ENCODE measurements around the gene IMP3.
"Not testable (repeated sequence)": the region's sequence is repeated elsewhere in the genome, so short reads cannot be mapped to it uniquely, and the experiment has no call there.

Gene IMP3, protein sequence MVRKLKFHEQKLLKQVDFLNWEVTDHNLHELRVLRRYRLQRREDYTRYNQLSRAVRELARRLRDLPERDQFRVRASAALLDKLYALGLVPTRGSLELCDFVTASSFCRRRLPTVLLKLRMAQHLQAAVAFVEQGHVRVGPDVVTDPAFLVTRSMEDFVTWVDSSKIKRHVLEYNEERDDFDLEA

DNA sequence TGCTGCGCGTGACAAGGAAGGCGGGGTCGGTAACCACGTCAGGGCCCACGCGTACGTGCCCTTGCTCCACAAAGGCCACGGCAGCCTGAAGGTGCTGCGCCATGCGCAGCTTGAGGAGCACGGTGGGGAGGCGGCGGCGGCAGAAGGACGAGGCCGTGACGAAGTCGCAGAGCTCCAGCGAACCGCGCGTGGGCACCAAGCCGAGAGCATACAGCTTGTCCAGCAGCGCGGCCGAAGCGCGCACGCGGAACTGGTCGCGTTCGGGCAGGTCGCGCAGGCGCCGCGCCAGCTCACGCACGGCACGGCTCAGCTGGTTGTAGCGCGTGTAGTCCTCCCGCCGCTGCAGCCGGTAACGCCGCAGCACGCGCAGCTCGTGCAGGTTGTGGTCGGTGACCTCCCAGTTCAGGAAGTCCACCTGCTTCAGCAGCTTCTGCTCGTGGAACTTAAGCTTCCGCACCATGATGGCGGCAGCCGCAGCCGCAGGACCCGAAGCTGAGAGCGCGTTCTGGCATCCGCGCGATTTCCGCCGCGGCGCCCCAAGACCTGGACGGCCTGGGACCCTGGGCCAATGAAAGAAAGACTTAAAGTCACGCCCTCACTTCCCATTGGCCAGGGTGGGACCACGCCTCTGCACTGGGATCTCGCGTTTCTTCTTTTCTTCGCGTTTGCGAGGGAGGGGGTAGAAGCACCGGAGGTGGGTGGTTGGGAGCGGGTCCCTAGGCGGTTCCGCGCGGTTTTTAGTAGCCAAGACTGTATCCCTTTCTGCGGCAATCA lies at the start of gene IMP3:
IMP3 (minus strand) TSS at position 516 of the 774 bp plus-strand sequence; CDS start at position 460, 56 bp downstream.
- peak; percentile 92 for DNase-seq

DNA sequence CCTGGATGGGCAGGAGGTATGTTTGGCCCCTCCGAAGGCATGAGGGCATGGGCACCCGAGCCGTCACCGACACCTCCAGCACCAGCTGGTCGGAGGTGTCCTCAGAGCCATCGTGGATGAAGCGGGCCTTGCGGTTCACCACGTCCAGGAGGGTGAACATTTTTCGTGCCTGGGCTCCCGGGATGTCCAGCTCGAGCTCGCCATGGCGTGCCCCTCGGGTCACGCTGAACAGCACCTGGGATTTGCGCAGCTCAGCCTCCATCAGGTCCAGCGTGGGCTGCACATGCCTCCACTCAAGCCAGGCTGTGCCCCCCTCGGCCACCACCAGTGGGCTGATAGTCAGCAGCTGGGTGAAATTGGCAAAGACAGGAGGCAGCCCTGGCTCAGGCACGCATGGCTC lies 49.4 kb upstream of the IMP3 start:
- DNase-seq, result not testable (repeated sequence)

DNA sequence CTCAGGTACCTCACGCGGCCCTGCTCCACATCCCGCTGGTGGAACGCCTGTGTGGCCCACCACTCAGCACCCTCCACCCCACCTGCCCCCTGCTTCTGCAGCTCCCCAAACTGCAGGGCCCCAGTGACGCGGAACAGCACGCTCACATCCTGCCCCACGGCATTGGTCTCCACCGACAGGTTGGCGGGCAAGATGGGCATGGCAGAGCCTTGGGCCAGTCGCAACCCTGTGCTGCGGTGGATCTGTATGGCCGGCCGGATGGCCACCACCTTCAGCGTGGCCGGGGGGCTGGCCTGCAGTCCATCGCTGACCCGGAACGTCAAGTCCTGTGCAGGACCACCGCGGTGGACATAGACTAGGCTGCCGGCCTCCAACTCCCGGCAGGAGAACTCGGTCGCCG lies 48.8 kb upstream of the IMP3 start:
- DNase-seq, result no peak

DNA sequence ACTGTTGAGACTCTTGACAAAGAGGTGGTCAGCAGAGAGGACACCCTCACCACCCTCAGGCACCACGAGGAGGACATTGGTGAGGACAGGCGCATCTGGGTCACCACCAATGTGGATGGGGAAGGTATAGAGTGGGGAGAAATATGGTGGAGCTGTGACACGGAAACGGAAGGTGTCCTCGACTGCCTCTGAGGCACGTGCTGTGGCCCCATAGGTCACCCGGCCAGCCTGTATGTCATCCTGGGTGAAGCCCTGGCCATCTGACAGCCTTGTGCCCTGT lies 48.2 kb upstream of the IMP3 start:
- DNase-seq, result no peak

DNA sequence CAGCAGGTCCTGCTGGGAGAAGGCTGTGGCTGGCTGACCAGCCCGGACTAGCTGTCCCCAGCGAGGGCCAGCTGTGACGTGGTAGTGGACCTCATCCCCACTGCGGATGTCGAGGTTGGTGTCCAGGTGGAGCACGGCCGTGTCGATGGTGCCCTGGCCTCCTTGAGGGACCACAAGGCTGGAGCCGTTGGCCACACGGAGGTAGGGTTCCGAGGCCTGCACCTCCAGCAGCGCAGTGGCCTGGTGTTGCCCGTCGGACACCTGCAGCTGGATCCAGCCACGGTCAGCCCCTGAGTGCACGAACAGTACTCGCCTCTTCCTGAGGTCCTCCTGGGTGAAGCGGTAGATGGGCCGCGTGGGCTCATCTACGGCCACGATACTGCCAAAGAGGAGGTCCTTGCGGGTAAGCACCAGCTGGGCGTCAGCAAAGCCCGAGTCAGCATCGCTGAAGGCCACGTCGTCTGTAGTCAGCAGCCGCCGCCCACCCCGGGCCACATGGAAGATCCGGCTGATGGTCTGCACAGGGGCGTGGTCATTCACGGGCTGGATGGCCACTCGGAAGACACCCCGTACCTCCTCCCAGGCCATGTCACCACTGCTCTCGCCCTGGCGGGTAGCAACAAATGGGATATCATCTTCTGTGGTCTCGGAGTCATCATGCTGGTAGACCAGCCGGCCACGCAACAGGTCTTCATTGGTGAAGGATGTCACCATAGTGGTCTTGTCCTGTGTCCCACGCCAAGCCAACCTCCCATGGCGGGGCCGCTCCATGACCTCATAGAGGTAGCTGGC lies 47.7 kb upstream of the IMP3 start:
- no peak for DNase-seq

DNA sequence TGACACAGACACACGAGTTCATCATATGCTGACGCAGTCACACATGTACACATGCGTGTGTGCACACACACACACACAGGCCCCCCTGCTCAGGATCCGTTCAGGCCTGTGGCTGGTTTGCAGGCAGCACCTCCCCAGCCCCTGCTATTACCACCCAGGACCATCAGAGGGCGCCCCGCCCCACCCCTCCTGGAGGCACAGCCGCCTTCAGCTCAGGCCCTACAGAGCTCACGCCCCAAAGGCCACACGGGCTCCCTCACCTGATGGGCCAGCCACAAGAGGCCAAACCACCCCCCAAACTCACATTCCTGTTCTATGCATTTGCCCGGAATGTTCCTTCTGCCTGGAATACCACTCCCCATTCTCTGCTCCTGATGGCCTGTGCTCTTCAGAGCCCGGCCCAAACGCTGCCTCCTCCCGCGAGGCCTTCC lies 46.2 kb upstream of the IMP3 start:
- not testable (repeated sequence) for DNase-seq

DNA sequence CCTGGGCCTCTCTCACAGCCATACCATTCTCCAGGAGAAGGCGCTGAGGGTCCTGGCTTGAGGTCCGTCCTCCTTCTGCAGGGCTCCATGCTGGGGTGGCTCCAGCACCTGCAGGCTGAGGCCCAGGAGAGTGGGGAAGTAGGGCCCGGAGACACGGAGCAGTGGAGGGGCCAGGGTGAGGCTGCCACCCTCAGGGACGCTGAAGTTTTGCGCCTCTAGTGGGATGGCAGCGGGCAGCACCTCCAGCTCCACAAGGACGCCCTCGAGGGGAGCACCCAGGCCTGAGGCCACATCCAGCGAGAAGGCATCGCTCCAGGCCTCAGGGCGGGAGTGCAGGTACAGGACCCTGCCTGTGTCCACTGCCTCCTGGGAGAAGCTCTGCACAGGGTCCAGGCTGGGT lies 45.2 kb upstream of the IMP3 start:
- DNase-seq, result no peak

DNA sequence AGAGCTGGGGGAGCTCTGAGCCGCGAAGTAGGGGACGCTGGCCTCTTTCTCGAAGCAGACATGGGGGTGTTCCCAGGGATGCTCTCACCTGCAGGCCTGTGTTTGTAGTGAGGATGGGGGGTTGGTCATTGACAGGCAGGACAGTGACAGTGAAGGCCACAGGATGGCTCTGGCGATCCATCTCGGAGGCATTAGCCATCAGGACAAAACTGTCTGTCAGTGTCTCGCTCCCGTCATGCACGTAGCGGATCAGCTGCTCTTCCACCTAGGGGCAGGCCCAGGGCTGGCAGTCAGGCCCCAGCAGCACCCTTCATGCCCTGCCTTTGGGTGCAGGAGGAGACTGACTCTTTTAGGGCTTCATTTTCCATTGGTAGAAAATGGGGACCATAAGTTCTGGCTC lies 44.6 kb upstream of the IMP3 start:
- DNase-seq, result no peak

DNA sequence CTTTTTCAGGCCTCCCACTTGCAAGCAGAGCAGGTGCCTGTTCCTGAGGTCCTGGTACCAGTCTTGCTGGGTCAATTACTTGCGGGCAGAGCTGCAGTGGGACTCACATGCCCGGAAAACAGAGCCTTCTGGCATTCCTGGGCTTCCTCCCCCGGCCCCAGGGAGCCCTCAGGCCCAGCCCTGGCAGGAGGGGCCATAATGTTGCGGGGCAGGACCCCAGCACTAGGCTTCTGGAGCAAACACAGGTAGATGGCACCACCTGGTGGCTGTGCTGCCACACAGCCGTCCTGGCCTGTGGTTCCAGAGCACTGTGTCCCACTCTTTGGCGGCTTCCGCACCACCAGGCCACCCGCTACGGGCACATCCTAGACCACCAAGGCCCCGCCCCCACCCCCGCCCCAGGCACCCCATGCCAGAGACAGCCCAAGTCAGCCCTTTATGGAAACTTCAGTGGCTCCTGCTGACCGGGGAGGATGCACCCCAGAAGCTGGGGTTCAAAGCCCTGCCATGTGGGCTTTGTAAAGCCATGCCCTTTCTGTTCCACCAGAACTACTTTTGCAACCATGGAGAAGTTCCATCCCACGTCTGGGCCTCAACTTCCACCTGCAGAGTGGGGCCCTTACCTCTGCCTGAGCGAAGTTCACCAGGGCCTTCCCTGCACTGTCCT lies 43.8 kb upstream of the IMP3 start:
- DNase-seq, result not testable (repeated sequence)

DNA sequence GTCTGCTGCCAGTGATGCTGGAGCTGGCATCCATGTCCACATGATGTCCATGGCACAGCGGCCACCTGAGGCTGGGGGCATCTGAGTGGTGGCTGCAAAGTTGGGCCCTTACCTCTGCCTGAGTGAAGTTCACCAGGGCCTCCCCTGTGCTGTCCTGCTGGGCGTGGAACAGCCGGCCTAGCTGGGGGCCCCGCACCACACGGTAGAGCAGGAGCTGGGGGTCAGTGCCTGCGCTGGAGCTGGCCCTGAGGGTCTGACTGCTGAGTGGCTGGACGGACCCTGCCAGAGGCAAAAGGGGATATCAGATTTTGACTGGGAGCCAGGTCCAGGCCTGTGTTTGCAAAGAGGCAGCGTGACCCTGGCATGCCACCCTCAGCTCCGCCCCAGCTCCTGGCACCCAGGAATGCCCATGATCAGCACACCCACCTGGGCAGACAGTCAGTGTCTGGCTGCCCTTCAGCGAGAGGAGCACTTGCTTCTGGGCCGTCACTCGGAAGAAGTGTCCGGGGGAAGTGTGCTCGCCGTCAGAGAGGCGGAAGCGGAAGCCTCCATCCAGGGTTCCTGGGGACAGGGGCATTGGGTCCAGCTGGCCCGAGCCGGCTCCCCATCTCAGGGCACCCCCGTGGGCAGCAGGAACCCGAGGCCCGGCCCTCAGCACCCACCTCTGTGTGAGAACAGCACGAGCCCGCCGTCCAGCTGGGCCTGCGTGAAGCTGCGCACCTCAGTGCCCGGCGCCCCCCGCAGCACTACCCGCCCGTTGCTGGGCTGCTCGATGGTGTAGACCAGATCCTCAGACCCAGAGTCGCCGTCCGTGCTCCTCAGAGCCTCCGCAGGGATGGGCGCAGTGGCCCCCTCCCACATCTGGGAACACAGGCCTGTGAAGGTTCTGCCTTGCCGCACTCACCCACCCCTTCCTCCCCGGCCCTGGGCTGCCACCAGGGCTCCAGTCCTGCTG lies 42.4 kb upstream of the IMP3 start:
- no peak for DNase-seq

DNA sequence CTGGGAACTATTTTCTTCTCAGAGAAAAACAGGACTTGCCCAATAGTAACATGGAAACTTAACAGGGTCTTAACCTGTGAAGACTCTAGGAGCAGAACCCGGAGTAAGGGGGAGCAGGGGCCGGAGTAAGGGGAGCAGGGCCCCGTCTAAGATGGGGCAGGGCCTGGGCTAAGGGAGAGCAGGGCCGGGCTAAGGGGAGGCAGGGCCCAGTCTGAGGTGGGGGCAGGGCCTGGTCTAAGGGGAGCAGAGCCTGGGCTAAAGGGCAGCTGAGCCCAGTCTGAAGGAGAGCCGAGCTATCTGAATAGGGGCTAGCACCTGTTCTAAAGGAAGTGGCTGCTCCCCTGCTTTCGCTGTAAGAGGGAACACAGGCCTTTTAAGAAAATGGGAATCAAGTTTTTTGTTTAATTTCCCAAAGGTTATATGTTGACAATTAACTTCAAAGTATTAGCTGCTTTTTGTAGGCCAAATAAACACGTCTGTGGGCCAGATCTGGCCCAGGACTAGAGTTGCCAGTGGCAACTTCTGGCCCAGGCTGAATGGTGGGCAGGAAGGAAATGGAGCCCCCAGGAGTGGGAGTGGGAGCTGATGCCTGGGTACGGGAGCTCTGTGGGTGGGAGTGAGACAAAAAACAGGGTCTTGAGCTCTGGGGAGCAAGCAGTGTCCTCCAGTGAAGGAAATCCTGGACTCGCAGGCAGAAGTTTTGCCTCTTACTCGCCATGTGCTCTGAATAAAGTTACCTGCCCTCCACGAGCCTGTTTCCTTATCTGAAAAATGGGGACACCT lies 40.2 kb upstream of the IMP3 start:
- no peak for DNase-seq

DNA sequence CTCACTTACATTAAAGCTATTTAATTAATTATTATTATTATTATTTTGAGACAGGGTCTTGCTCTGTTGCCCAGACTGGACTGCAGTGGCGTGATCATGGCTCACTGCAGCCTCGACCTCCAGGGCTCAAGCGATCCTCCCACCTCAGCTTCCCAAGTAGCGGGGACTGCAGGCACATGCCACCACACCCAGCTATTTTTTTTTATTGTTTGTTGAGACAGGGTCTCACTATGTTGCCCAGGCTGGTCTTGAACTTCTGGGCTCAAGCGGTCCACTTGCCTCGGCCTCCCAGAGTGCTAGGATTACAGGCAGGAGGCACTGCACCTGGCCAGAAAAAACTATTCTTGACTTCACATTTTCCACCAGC lies 38.3 kb upstream of the IMP3 start:
- DNase-seq, result not testable (repeated sequence)

DNA sequence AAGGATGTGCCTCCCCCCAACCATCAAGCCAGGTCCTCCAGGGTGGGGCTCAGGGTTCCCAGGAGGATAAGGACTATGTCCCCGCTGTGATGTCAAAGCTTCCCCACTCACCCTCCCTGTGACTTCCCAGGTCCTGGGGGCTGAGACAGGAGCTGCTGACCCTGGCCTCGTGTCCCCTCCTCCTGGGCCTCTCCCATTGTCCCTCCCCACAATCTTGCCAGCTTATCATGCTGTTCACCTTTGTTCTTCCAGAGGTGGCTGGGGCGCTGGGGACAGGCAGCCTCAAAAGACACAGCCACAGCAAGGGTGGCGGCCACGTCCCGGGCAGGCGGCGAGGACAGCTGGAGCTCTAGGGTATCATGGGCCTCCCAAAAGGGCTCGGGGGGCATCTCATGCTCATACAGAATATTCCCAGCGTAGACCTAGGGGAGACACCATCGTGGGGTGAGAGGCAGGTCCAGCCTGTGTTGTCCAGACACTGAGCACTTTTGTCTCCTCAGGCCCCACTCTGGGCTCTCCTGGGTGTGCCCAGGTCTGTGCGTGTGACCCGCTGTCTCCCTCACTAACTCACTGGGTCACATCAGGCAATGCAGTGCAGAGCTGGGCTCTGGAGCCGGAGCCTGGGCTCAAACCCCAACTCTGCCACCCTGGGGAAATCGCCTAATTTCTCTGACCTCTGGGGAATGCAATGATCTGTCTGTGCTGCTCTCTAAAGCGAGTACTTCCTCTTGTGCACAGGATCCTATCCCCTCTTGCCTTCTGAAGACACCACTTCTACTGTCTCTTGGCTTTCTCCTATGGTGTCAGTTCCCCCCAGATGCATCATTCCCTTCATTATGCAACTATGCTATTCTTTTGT lies 37.7 kb upstream of the IMP3 start:
- DNase-seq, result no peak

DNA sequence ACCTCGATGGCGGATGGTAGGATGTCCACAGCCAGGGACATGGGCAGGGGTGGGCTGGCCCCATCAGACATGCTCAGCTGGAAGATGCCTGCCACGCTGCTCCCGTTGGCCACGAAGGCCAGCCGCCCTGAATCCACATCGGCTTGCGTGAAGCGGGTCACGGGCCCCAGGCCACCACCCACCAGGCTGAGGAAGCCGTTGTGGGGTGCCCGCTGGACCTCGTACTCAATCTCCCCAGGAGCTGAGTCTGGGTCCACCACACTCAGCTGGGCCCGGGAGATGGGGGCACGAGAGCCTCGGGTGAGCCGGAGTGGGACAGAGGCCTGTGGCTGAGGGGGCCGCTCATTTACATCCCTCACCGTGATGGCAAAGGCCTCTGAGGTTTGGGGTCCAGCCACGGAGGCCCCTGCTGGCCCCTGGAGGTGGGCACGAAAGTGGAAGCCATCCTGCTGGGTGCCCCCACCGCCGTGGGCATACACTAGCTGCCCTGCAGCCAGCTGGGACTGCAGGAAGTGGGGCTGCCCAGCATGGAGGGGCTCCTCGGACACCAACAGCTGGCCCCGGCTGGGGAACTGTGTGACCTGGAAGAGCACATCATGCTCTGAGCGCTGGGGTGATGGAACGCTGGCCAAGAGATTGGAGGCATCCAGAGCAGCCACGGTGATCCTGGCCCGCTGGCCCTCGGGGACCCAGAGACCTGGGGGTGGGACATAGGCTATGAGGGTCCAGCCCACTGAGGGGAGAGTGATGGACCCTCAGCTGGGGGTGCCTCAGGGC lies 36.9 kb upstream of the IMP3 start:
- DNase-seq, result no peak

DNA sequence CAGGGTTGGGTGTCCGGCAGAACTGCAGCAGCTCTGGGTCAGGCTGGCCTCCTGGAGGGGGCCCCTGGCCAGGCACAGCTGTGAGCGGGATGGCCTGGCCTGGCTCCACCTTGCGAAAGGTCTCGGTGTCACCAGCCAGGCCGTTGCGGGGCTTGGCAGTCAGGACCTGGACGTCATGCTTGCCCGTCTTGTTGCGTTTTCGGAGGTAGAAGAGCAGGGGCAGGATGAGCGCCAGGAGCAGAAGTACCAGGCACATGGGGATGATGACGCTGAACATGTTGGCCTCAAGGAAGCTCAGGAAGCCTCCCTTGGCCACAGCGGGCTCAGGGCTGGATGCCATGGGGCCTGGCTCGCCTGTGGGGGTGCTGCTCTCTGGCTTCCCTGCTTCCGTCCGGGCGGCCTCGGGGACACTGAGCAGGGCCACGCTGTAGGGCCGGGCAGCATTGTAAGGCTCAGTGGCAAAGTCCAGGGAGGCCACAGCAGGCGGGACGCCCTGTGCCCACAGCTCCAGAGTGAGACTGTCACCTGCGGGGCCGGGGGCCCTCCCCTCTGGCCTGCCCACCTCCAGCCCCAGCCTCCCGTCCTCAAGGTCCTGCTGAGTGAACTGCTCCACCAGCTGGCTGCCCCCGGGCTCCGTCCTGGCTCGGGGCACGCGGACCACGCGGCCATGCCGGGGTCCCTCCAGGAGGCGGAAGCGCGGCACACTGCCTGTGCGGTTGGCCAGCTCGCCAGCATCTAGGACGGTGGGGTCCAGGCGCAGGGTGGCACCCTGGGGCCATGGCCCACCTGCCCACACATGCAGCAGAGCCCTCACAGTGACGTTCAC lies 35.8 kb upstream of the IMP3 start:
- DNase-seq, result no peak

DNA sequence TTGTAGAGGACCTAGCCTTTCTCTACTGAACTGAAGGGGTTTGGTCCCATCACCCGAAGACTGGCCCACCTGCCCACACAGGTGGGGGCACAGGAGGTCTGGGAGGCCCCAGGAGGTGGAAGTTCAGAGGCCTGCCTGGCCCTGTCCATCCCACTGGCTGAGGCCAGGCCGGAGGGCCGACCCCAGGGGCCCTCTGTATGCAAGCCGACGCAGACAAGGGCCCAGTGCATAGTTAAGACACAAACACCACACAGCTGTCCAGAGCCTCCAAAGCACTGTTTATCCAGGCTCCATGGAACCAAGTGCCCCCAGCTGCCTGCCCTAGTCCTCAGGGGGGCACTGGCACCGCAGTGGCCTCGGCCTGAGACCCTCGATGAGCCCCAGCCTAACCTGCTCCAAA lies 34.3 kb upstream of the IMP3 start:
- DNase-seq, result no peak

DNA sequence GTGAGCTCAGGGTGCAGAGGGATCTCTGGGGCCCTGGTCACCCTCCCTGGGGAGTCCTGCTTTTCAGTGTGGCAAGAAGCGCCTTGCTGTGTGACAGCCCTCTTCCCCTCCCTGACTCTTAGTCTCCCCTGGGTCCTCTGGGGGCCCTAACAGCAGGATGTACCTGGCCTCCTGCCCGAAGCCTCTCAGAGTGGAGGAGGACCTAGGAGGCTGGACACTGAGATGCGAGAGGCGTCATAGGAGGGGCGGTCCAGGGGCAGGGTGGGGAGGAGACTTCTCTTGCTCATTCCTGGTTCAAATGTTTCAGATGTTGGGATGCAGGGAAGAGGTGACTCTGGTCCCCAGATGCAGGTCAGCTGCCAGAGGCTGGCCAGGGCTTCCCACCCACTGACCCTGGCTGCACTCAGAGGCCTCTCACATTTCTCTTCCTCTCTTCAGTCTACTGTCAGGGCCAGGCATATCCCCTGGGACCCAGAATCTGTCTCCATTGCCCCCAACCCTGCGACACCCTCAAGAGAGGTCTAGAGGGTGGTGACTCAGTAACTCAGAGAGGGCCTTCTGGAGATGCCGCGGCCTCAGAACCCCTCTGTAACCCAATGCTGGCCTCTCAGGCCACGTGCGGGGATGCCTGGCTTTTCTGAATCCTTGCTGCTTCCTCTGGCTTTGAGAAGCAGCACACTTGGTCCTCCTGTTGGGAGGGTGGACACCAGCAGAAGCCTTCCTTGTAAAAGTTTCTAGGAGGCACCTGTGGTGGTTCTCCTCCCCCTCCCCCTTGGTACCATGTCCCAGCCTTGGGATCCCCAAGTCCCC lies 33.6 kb upstream of the IMP3 start:
- DNase-seq, result no peak
